ENCODE results near the gene NOS3. TPM values are rescaled to one million over a fixed set of nuclear protein-coding genes. Genes with fewer than 3 reads are reported as not detected.
A peak's percentile ranks its signal among the peaks of the same experiment; 100 is the strongest.

NOS3 gene
- total and polyA plus RNA-seq, 9 of the 15 experiments (the other 6 are each of a cell fraction or from before 2014, with no cell fraction given): 1.1 to 121 (median 23.6) TPM

GRCh38 chr7:151013356-151013732 is 22.5 kb downstream of the NOS3 start (continued):
- TF ChIP-seq CTBP1 (IDR thresholded peaks at IDR 0.05; ENCODE audit: borderline replicate concordance): no peak
- peak; percentile 35; the same call in 1 of the 2 replicates for TF ChIP-seq RBFOX2 (IDR thresholded peaks at IDR 0.05; ENCODE audit: low read depth, low read length)
- peak; percentile 5; the same call in 1 of the 2 replicates for TF ChIP-seq VEZF1 (CRISPR knock-in tag; IDR thresholded peaks at IDR 0.05)
- no peak for TF ChIP-seq RNF219 (CRISPR knock-in tag; IDR thresholded peaks at IDR 0.05)
- 0 out of 2 replicates have a peak, but pooled peaks have one; percentile 6 for TF ChIP-seq USF1 (CRISPR knock-in tag; IDR thresholded peaks at IDR 0.05)

Data from K562 (cell line).